ENCODE data around the gene CERCAM. TPM values are rescaled to one million over a fixed set of nuclear protein-coding genes. Genes with fewer than 3 reads are reported as not detected.

CERCAM gene
- polyA plus RNA-seq, 2 of the 4 experiments (the other 2 are of a cell fraction) = 16.5 to 28.5 TPM

DNA sequence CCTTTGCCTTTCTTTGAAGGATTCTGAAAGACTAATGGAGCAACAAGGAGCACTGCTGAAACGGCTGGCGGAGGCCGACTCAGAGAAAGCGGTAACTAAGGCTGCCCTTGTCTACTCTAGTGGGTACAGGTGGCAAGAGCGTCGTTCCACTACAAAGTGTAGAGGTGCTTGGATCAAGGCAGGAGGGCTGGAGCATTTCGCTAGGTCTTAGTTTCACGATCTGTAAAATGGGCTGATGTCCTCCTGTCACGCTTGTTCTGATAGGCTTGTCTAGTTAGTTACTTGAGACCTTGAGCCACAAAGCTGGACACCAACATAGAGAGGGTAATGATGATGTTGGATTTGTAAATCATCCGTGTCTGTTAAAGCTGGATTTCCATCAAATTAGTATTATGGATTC lies 60.9 kb downstream of the CERCAM start:
- Histone ChIP-seq H3K9me3 (no peaks in the 10 kb centered on the region), H3K4me3 (no peak overlapping the region), H3K4me1 (no peaks in the 10 kb centered on the region), H3K27ac (no peak overlapping the region), H3K4me2 (no peak overlapping the region)
- no peak for TF ChIP-seq EP300 (IDR thresholded peaks at IDR 0.05)
- no peak for TF ChIP-seq GATA3 (IDR thresholded peaks at IDR 0.05; ENCODE audit: borderline replicate concordance)
- TF ChIP-seq, protein P1, sequence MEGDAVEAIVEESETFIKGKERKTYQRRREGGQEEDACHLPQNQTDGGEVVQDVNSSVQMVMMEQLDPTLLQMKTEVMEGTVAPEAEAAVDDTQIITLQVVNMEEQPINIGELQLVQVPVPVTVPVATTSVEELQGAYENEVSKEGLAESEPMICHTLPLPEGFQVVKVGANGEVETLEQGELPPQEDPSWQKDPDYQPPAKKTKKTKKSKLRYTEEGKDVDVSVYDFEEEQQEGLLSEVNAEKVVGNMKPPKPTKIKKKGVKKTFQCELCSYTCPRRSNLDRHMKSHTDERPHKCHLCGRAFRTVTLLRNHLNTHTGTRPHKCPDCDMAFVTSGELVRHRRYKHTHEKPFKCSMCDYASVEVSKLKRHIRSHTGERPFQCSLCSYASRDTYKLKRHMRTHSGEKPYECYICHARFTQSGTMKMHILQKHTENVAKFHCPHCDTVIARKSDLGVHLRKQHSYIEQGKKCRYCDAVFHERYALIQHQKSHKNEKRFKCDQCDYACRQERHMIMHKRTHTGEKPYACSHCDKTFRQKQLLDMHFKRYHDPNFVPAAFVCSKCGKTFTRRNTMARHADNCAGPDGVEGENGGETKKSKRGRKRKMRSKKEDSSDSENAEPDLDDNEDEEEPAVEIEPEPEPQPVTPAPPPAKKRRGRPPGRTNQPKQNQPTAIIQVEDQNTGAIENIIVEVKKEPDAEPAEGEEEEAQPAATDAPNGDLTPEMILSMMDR (IDR thresholded peaks at IDR 0.05) = no peak
- no peak for TF ChIP-seq HOXA7 (CRISPR knock-in tag; IDR thresholded peaks at IDR 0.05)
- no peak for TF ChIP-seq PHF8 (IDR thresholded peaks at IDR 0.05; ENCODE audit: borderline replicate concordance, low read depth)
- TF ChIP-seq FOXS1 (CRISPR knock-in tag; IDR thresholded peaks at IDR 0.05) = no peak
- TF ChIP-seq, protein P2, sequence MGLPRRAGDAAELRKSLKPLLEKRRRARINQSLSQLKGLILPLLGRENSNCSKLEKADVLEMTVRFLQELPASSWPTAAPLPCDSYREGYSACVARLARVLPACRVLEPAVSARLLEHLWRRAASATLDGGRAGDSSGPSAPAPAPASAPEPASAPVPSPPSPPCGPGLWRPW (IDR thresholded peaks at IDR 0.05) = no peak
- no peak for TF ChIP-seq KDM1A (IDR thresholded peaks at IDR 0.05; ENCODE audit: low read depth)
- no peak for TF ChIP-seq POLR2A (IDR thresholded peaks at IDR 0.05; ENCODE audit: low read length)
- no peak for TF ChIP-seq MAZ (IDR thresholded peaks at IDR 0.05; ENCODE audit: borderline replicate concordance, low read depth, low read length)
- TF ChIP-seq, protein P3, sequence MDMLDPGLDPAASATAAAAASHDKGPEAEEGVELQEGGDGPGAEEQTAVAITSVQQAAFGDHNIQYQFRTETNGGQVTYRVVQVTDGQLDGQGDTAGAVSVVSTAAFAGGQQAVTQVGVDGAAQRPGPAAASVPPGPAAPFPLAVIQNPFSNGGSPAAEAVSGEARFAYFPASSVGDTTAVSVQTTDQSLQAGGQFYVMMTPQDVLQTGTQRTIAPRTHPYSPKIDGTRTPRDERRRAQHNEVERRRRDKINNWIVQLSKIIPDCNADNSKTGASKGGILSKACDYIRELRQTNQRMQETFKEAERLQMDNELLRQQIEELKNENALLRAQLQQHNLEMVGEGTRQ (IDR thresholded peaks at IDR 0.05) = no peak
- TF ChIP-seq, protein P4, sequence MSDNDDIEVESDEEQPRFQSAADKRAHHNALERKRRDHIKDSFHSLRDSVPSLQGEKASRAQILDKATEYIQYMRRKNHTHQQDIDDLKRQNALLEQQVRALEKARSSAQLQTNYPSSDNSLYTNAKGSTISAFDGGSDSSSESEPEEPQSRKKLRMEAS (IDR thresholded peaks at IDR 0.05) = no peak
- DNase-seq (ENCODE audit: low read depth in 1 of 2, low spot score in 1 of 2) (no peak), ATAC-seq (no peak), FAIRE-seq (peak; percentile 13)
- ChIA-PET POLR2A (no interaction called here), CTCF (interaction anchor here (0.9 kb wide), 1 partner anchor 127 kb away, joined by 4 read pairs; no protein-coding TSS in a partner anchor)
- 95% methylated on average over 10 of the region's 10 CpGs for WGBS (ENCODE audit: missing lambda C conversion rate)

DNA sequence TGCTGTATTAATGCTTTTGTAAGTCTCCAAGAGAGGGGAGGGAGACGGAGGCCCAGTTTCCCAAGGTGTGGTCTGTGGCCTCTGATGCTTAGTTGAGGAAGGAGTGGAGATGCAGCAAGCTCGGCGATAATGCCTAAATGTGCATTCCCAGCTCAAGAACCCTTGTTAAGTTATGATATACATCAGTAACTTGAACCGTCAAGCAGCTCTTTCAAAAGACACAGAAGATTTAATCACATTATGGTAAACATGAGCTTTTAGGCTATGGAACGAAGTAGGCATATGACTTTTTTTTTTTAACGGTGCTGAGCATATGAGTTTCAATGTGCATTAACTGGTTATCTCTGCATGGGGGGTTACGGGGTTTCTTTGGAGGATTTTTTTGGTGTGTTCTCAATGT lies 61.5 kb downstream of the CERCAM start:
- Histone ChIP-seq H3K4me3 (no peak overlapping the region), H3K4me2 (no peak overlapping the region), H3K27ac (no peak overlapping the region), H3K4me1 (no peaks in the 10 kb centered on the region), H3K9me3 (no peaks in the 10 kb centered on the region)
- DNase-seq (ENCODE audit: low read depth in 1 of 2, low spot score in 1 of 2) (no peak), FAIRE-seq (no peak), ATAC-seq (no peak)
- CTCF ChIA-PET = interaction anchor here (0.9 kb wide), 1 partner anchor 127 kb away, joined by 4 read pairs; no protein-coding TSS in a partner anchor
- TF ChIP-seq POLR2A (IDR thresholded peaks at IDR 0.05; ENCODE audit: low read length) (no peak), FOSB (CRISPR knock-in tag; IDR thresholded peaks at IDR 0.05) (no peak), EP300 (IDR thresholded peaks at IDR 0.05) (no peak), RAD21 (conservative IDR thresholded peaks at IDR 0.05 in 1 of 2, IDR thresholded peaks at IDR 0.05 in 1 of 2) (no peak), NFE2L2 (conservative IDR thresholded peaks at IDR 0.05; ENCODE audit: low read length) (no peak), NPAS2 (CRISPR knock-in tag; IDR thresholded peaks at IDR 0.05; ENCODE audit: borderline replicate concordance) (no peak), SREBF2 (IDR thresholded peaks at IDR 0.05) (no peak), EHF (CRISPR knock-in tag; IDR thresholded peaks at IDR 0.05) (no peak), SMC3 (IDR thresholded peaks at IDR 0.05) (no peak), CBX8 (IDR thresholded peaks at IDR 0.05) (no peak), EHMT2 (IDR thresholded peaks at IDR 0.05; ENCODE audit: low read depth) (no peak), FOSL2 (IDR thresholded peaks at IDR 0.05) (no peak), FOSL2 (CRISPR knock-in tag; IDR thresholded peaks at IDR 0.05) (no peak), CEBPB (IDR thresholded peaks at IDR 0.05) (no peak), MAFK (IDR thresholded peaks at IDR 0.05; ENCODE audit: partially characterized antibody) (no peak)
- TF ChIP-seq, protein P1 (IDR thresholded peaks at IDR 0.05) = no peak
- TF ChIP-seq, protein P5, sequence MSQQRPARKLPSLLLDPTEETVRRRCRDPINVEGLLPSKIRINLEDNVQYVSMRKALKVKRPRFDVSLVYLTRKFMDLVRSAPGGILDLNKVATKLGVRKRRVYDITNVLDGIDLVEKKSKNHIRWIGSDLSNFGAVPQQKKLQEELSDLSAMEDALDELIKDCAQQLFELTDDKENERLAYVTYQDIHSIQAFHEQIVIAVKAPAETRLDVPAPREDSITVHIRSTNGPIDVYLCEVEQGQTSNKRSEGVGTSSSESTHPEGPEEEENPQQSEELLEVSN (IDR thresholded peaks at IDR 0.05; ENCODE audit: borderline replicate concordance, low read depth) = no peak
- 92% methylated on average over 7 of the region's 7 CpGs for WGBS (ENCODE audit: missing lambda C conversion rate)
- POLR2A ChIA-PET = no interaction called here
